ENCODE measurements around the gene KDM4B.
"Not testable (repeated sequence)": the region's sequence is repeated elsewhere in the genome, so short reads cannot be mapped to it uniquely, and the experiment has no call there.

Gene KDM4B

DNA sequence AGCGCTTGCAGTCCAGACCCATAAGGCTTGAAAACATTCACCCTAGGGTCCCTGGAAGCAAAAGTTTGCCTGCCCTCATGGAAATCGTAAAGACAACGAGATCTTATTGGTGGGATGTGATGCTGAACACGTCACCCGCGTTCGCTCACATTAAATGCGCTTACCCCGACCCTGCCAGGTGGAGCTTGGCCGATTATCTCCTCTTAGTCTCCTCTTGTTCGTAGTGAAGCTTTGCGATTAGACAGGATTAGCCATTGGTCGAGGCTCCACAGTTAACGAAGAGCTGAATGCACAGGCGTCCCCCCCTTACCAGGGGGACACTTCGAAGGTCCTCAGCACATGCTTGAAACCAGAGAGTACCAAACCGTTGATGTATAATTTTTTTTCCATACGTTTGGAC lies 16.0 kb upstream of the KDM4B start:
- H3K27ac ChIP-seq (ENCODE audit: low read depth, low read length): no peak overlapping the region
- no peaks in the 10 kb centered on the region for H3K9me3 ChIP-seq (ENCODE audit: control insufficient read depth, insufficient read depth, low read length)
- peaks cover 8% of the 10 kb centered on the region for H3F3A ChIP-seq (ENCODE audit: control insufficient read depth, insufficient read depth)
- H3K27me3 ChIP-seq (ENCODE audit: control insufficient read depth, low read length): no peaks in the 10 kb centered on the region
- peaks cover 91% of the 10 kb centered on the region for H3K36me3 ChIP-seq (ENCODE audit: control insufficient read depth, low read length)
- peaks cover 30% of the 10 kb centered on the region for H3K79me2 ChIP-seq (ENCODE audit: control insufficient read depth, low read length)
- H4K20me1 ChIP-seq (ENCODE audit: control insufficient read depth, insufficient read depth, low read depth, low read length): no peaks in the 10 kb centered on the region
- no peak overlapping the region for H3K4me2 ChIP-seq (ENCODE audit: low read length)
- TF ChIP-seq CTCF (IDR thresholded peaks at IDR 0.05; ENCODE audit: low read depth, low read length, poor library complexity, severe bottlenecking) (no peak), EZH2phosphoT487 (IDR thresholded peaks at IDR 0.05; ENCODE audit: borderline replicate concordance, low read length) (no peak)
- no peaks in the 10 kb centered on the region for H3K4me1 ChIP-seq (ENCODE audit: control insufficient read depth, low read length)
- no peak overlapping the region for H3K4me3 ChIP-seq (ENCODE audit: low read length)
- no peaks in the 10 kb centered on the region for H3K9me2 ChIP-seq (replicated peaks; ENCODE audit: control insufficient read depth, low read length)

DNA sequence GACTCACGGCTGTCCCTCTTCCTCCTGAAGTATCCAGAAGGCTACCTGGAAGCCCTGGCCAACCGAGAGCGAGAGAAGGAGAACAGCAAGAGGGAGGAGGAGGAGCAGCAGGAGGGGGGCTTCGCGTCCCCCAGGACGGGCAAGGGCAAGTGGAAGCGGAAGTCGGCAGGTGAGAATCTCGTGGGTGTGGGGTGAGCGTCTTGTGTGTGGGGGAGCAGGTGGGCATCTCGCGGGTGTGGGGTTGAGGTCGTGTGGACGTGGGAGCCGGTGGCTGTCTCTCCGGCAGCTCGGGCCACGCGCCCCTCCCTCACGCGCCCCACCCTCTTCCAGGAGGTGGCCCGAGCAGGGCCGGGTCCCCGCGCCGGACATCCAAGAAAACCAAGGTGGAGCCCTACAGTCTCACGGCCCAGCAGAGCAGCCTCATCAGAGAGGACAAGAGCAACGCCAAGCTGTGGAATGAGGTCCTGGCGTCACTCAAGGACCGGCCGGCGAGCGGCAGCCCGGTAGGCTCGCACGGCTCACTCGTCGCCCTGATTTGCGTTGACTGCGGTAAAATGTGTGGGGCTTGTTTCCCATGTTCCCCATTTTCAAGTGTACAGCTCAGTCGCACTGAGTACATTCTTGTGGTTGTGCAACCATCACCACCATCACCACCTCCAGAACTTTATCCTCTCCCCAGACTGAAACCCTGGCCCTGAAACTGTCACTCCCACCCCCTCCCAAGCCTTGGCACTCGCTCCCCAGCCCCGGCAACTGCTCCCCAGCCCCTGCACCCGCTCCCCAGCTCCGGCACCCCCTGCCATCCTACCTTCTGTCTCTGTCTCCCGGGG lies 14.4 kb upstream of the KDM4B start:
- H3K27me3 ChIP-seq (ENCODE audit: control insufficient read depth, low read length); H3K27ac ChIP-seq (ENCODE audit: low read depth, low read length): not testable (repeated sequence)

DNA sequence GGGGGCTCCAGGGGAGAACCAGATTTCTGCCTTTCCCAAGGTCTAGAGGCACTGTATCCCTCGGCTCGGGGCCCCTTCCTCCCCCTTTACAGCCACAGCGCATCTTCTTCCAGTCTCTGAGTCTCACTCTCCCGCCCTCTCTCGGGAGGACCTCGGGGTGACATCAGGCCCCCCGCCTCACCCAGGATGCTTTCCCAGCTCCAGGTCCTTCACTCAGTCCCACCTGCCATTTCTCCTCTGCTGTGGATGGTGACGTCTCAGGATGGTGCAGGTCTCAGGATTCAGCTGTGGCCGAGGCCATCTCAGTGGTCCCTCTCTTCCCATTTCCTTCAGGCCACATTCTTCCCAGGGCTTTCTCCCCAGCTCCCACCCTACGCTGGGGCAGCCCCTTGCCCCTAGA lies 13.6 kb upstream of the KDM4B start:
- no peaks in the 10 kb centered on the region for H3K9me2 ChIP-seq (replicated peaks; ENCODE audit: control insufficient read depth, low read length)
- peaks cover 31% of the 10 kb centered on the region for H3K79me2 ChIP-seq (ENCODE audit: control insufficient read depth, low read length)
- no peak for TF ChIP-seq CTCF (IDR thresholded peaks at IDR 0.05; ENCODE audit: low read depth, low read length, poor library complexity, severe bottlenecking)
- no peak for TF ChIP-seq EZH2phosphoT487 (IDR thresholded peaks at IDR 0.05; ENCODE audit: borderline replicate concordance, low read length)
- no peaks in the 10 kb centered on the region for H3K4me1 ChIP-seq (ENCODE audit: control insufficient read depth, low read length)
- no peaks in the 10 kb centered on the region for H3K9me3 ChIP-seq (ENCODE audit: control insufficient read depth, insufficient read depth, low read length)
- H3K27me3 ChIP-seq (ENCODE audit: control insufficient read depth, low read length): no peaks in the 10 kb centered on the region
- no peak overlapping the region for H3K4me2 ChIP-seq (ENCODE audit: low read length)
- no peak overlapping the region for H3K4me3 ChIP-seq (ENCODE audit: low read length)
- no peaks in the 10 kb centered on the region for H4K20me1 ChIP-seq (ENCODE audit: control insufficient read depth, insufficient read depth, low read depth, low read length)
- H3K36me3 ChIP-seq (ENCODE audit: control insufficient read depth, low read length): peaks cover 96% of the 10 kb centered on the region
- no peaks in the 10 kb centered on the region; the same call in 1 of the 2 replicates for H3F3A ChIP-seq (ENCODE audit: control insufficient read depth, insufficient read depth)
- no peak overlapping the region for H3K27ac ChIP-seq (ENCODE audit: low read depth, low read length)

More for the DNA sequence above, 14.4 kb upstream of the KDM4B start:
- H3K36me3 ChIP-seq (ENCODE audit: control insufficient read depth, low read length): peaks cover 93% of the 10 kb centered on the region
- H3K4me3 ChIP-seq (ENCODE audit: low read length); H4K20me1 ChIP-seq (ENCODE audit: control insufficient read depth, insufficient read depth, low read depth, low read length); H3K9me3 ChIP-seq (ENCODE audit: control insufficient read depth, insufficient read depth, low read length); H3K4me2 ChIP-seq (ENCODE audit: low read length); H3K4me1 ChIP-seq (ENCODE audit: control insufficient read depth, low read length); H3K9me2 ChIP-seq (replicated peaks; ENCODE audit: control insufficient read depth, low read length); H3F3A ChIP-seq (ENCODE audit: control insufficient read depth, insufficient read depth): not testable (repeated sequence)
- H3K79me2 ChIP-seq (ENCODE audit: control insufficient read depth, low read length): peaks cover 33% of the 10 kb centered on the region

- H3K9me3 ChIP-seq (ENCODE audit: control insufficient read depth, insufficient read depth, low read length): no peaks in the 10 kb centered on the region
- TF ChIP-seq EZH2phosphoT487 (IDR thresholded peaks at IDR 0.05; ENCODE audit: borderline replicate concordance, low read length) (no peak), CTCF (IDR thresholded peaks at IDR 0.05; ENCODE audit: low read depth, low read length, poor library complexity, severe bottlenecking) (no peak)
- no peaks in the 10 kb centered on the region for H3K4me1 ChIP-seq (ENCODE audit: control insufficient read depth, low read length)
- no peak overlapping the region for H3K4me2 ChIP-seq (ENCODE audit: low read length)
- H3K36me3 ChIP-seq (ENCODE audit: control insufficient read depth, low read length): peaks cover 85% of the 10 kb centered on the region
- no peak overlapping the region for H3K4me3 ChIP-seq (ENCODE audit: low read length)
- no peaks in the 10 kb centered on the region; the same call in 1 of the 2 replicates for H4K20me1 ChIP-seq (ENCODE audit: control insufficient read depth, insufficient read depth, low read depth, low read length)
- H3K79me2 ChIP-seq (ENCODE audit: control insufficient read depth, low read length): peaks cover 18% of the 10 kb centered on the region
- H3K27me3 ChIP-seq (ENCODE audit: control insufficient read depth, low read length): no peaks in the 10 kb centered on the region
- no peak overlapping the region for H3K27ac ChIP-seq (ENCODE audit: low read depth, low read length)
- H3F3A ChIP-seq (ENCODE audit: control insufficient read depth, insufficient read depth): peaks cover 12% of the 10 kb centered on the region
- H3K9me2 ChIP-seq (replicated peaks; ENCODE audit: control insufficient read depth, low read length): no peaks in the 10 kb centered on the region
These were observed 10.9 kb upstream of the KDM4B start for GRCh38 chr19:4957981-4958380.
